HepG2 (cell line): ENCODE measurements around the gene DLEC1. TPM values are rescaled to one million over a fixed set of nuclear protein-coding genes. Genes with fewer than 3 reads are reported as not detected.
A peak's percentile ranks its signal among the peaks of the same experiment; 100 is the strongest.

Experiments used
- HNF4G ChIP-seq, 2 experiments: sonication (generic) in 1 of 2; formaldehyde crosslinking in 1 of 2; IDR thresholded peaks; 2 replicates each; pipeline versions ENCODE4 v1.4.0 to v1.6.1; 2011 to 2020; ENCODE audit warnings: borderline replicate concordance in 2 of 2, low read depth in 2 of 2, mild to moderate bottlenecking in 2 of 2, low read length in 1 of 2, missing genetic modification reagents in 1 of 2, moderate library complexity in 1 of 2
- JUN ChIP-seq: sonication (generic); formaldehyde crosslinking; IDR thresholded peaks from 2 replicates; pipeline ENCODE4 v1.4.0; 2020; ENCODE audit warnings: mild to moderate bottlenecking, missing genetic modification reagents
- KDM4B ChIP-seq: sonication (generic); formaldehyde crosslinking; IDR thresholded peaks from 2 replicates; pipeline ENCODE4 v1.4.0; 2020; ENCODE audit warnings: missing genetic modification reagents
- KLF11 ChIP-seq: IDR thresholded peaks from 2 replicates; pipeline ENCODE4 v1.6.1; 2016; ENCODE audit warnings: missing compliant biosample characterization
- MAX ChIP-seq: IDR thresholded peaks from 2 replicates; pipeline ENCODE4 v1.6.1; 2012; ENCODE audit warnings: inconsistent platforms
- NFAT5 ChIP-seq: sonication (generic); formaldehyde crosslinking; IDR thresholded peaks from 2 replicates; pipeline ENCODE4 v1.4.0; 2020; ENCODE audit warnings: missing genetic modification reagents
- PLSCR1 ChIP-seq: sonication (generic); formaldehyde crosslinking; IDR thresholded peaks from 2 replicates; pipeline ENCODE4 v1.5.0; 2020; ENCODE audit warnings: missing genetic modification reagents, mild to moderate bottlenecking, borderline replicate concordance
- POLR2AphosphoS2 ChIP-seq: IDR thresholded peaks from 2 replicates; pipeline ENCODE4 v1.6.1; 2011; ENCODE audit warnings: low read depth, low read length, improper control_type of control experiment
- SNAPC4 ChIP-seq: sonication (generic); formaldehyde crosslinking; IDR thresholded peaks from 2 replicates; pipeline ENCODE4 v1.4.0; 2020; ENCODE audit warnings: mild to moderate bottlenecking, missing genetic modification reagents
- SOX5 ChIP-seq: IDR thresholded peaks from 2 replicates; pipeline ENCODE4 v1.6.1; 2016; ENCODE audit warnings: borderline replicate concordance
- SP5 ChIP-seq: IDR thresholded peaks from 2 replicates; pipeline ENCODE4 v1.6.1; 2016; ENCODE audit warnings: low read depth, borderline replicate concordance
- TGIF2 ChIP-seq: IDR thresholded peaks from 2 replicates; pipeline ENCODE4 v1.6.1; 2016; ENCODE audit warnings: control low read depth, missing compliant biosample characterization
- ZBTB44 ChIP-seq: sonication (generic); formaldehyde crosslinking; IDR thresholded peaks from 2 replicates; pipeline ENCODE4 v1.4.0; 2020; ENCODE audit warnings: missing genetic modification reagents
- ZNF563 ChIP-seq: sonication (generic); formaldehyde crosslinking; IDR thresholded peaks from 2 replicates; pipeline ENCODE4 v1.8.0; 2022; ENCODE audit warnings: mild to moderate bottlenecking, moderate library complexity, missing genetic modification reagents
- ZNF773 ChIP-seq: sonication (generic); formaldehyde crosslinking; IDR thresholded peaks from 2 replicates; pipeline ENCODE4 v1.4.0; 2020; ENCODE audit warnings: missing genetic modification reagents, borderline replicate concordance
- ZNF883 ChIP-seq: sonication (generic); formaldehyde crosslinking; IDR thresholded peaks from 2 replicates; pipeline ENCODE4 v1.5.1; 2020; ENCODE audit warnings: mild to moderate bottlenecking, missing genetic modification reagents; ENCODE audit errors: not compliant biosample characterization
- polyA plus RNA-seq, 8 experiments: library from polyadenylated mRNA; depleted of rRNA in 3 of 8; stranded (reverse) in 7 of 8; unstranded in 1 of 8; fragments of >200 nt; fragmentation: Illumina TruSeq in 4 of 8; extraction: Trizol in 4 of 8; gene quantifications; 2 replicates each; pipeline versions ENCODE4 v1.2.1 to v1.2.3, GENCODE V29; 2011 to 2016; ENCODE audit warnings: low read depth in 4 of 8, missing spikeins in 1 of 8, mixed read lengths in 1 of 8; ENCODE audit not compliant: insufficient read depth in 1 of 8
- total RNA-seq, 5 experiments: library from RNA; depleted of rRNA; stranded (reverse); fragments of >200 nt; fragmentation: Illumina TruSeq; extraction: Trizol; gene quantifications; 2 replicates each; pipeline ENCODE4 v1.2.3, GENCODE V29; 2016; ENCODE audit warnings: low read depth in 1 of 5

Gene DLEC1
- total and polyA plus RNA-seq, 2 of the 13 experiments (the other 11 are each of a cell fraction or from before 2014, with no cell fraction given): 0.09 TPM; not detected in 1

GRCh38 chr3:38117748-38118420 lies 78.9 kb downstream of the DLEC1 start (continued):
- TF ChIP-seq ZBTB44 (CRISPR knock-in tag) (no peak), KLF11 (no peak), ZNF773 (CRISPR knock-in tag) (no peak), ZNF563 (CRISPR knock-in tag) (no peak; the same call in 1 of the 2 replicates), KDM4B (CRISPR knock-in tag) (0 out of 2 replicates have a peak, but pooled peaks have one; percentile 12), JUN (CRISPR knock-in tag) (no peak; the same call in 1 of the 2 replicates), SNAPC4 (CRISPR knock-in tag) (no peak), MAX (peak; percentile 73), SP5 (CRISPR knock-in tag) (0 out of 2 replicates have a peak, but pooled peaks have one; percentile 17), TGIF2 (CRISPR knock-in tag) (no peak), HNF4G (IDR thresholded peaks at IDR 0.05; ENCODE audit: borderline replicate concordance, low read depth, low read length) (no peak), HNF4G (CRISPR knock-in tag; IDR thresholded peaks at IDR 0.05; ENCODE audit: borderline replicate concordance, low read depth) (0 out of 2 replicates have a peak, but pooled peaks have one; percentile 40), PLSCR1 (CRISPR knock-in tag) (no peak), ZNF883 (CRISPR knock-in tag) (no peak), POLR2AphosphoS2 (peak; percentile 91), SOX5 (no peak), NFAT5 (CRISPR knock-in tag) (no peak)
